HG03280 (cell line): ENCODE measurements around the gene ABHD8.

Source experiments
- ATAC-seq: cut with Tn5 transposase; IDR thresholded peaks from one replicate; pipeline ENCODE4 v1.9.1; 2021; ENCODE audit warnings: mild to moderate bottlenecking, moderate library complexity; ENCODE audit not compliant: unreplicated experiment

The ABHD8 gene, protein sequence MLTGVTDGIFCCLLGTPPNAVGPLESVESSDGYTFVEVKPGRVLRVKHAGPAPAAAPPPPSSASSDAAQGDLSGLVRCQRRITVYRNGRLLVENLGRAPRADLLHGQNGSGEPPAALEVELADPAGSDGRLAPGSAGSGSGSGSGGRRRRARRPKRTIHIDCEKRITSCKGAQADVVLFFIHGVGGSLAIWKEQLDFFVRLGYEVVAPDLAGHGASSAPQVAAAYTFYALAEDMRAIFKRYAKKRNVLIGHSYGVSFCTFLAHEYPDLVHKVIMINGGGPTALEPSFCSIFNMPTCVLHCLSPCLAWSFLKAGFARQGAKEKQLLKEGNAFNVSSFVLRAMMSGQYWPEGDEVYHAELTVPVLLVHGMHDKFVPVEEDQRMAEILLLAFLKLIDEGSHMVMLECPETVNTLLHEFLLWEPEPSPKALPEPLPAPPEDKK

DNA sequence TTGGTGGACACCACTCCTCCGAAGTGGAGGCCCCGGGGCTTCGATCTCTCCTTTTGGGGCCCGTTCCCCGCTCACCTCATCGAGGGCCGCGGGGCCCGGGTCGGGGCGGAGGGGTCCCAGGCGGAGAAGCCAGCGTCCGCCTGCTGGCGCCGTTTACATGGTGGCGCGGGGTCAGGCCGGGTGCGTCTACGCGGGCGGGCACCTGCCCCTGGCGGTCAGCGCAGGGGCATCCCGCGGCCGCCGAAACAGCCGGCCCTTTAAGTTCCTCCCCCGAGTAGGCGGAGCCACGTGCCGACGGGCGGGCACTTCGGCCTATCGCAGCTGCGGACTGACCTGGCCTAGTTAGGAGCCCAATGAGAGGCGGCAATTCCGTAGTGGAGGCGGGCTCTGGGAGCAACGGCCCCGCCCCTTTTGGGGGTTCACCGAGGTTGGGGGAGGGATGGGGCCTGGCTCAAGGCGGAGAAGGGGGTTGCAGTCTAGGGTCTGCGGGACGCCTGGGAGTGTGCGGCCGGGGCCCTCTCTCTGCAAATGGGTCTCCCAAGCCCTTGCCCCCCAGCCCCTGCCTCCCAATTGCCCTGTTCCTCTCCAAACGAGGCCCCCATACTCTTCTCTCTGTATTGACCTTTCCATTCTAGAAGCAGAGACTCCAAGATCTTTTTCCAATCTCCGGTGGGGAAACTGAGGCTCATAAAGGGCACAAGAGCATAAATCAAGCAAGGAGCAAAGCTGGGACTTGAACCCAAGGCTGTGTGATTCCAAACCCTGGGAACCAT, at the start of gene ABHD8:
Gene ABHD8, minus strand, starts transcription at position 259 of the 773 bp plus-strand sequence. CDS start 1,809 bp downstream, outside the sequence.
- ATAC-seq, result peak; percentile 65

DNA sequence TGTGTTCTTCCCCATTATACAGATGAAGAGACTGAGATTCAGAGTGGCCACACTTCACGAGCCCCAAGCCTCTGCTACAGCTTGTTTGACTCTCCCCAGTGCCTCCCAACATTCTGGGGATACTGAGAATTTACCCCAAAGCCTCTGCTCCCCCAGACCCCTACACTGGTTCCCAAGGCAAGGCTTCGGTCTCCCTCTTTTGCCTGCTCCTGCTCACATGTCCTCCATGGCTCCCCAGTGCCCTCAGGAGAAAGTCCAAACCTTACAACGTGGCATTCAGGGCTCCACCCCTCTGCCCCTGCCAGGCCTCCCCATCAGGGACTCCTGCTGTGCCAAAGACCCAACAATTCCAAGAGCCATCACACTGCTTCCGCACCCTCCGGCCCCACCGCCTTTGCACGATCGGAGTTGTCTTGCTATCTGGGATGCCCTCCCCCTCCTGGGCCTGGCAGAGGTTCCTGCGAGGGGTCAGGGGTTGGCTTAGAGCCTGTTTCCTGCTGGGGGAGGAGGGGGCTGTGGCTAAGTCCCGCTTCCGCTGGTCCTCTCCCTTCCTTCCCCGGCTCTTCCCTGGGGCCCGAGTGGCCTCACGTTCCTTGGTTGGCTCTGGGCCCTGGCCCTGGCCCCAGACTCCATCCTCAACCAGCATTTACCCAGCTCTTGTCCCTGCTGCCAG, 49.5 kb upstream of the ABHD8 start:
- ATAC-seq, result no peak

DNA sequence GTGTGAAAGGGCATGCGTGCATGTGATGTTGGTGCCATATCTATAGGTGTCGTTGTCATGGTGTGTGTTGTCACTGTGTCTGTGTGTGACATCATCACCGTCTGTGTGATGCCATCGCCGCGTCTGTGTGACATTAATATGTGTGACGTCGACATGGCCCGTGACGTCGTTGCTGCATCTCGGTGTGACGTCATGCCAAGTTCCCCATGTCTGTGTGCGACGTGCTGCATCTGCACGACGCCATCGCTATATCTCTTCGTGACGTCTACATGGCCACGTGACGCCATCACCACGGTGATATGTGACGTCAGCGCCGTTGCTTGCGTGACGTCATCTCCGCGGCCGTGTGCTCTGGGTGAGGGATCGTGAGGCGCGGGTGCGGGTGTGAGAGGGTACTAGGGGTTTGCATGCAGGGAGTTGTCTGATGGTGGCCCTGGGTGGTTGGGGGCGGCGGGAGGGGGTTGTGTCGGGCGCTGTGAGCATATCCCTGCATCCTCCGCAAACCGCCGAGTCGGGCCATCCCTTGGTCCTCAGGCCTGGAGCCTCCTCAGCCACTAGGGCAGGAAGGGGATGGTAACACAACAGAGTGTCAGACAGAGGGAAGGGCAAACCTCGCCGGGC, 48.7 kb upstream of the ABHD8 start:
- ATAC-seq, result no peak

DNA sequence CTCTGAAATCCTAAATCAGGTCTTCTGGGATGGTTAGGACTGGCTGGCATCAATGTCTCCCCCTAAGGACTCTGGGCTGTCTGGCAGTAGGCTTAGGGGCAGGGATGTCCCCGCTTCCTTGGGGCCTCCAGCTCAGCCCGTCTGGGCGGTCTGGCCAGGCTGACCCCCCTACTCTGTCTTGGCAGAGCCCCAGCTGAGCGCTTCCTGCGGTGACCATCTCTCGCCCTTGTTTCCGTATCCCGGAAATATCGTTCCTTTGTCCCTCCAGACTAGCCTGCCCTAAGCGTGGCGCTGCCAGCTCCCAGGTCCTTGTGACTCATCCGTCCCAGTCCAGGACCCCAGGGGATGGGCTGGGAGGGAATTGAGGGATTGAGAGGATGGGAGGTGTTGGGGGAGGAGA, 45.5 kb upstream of the ABHD8 start:
- ATAC-seq, result no peak

DNA sequence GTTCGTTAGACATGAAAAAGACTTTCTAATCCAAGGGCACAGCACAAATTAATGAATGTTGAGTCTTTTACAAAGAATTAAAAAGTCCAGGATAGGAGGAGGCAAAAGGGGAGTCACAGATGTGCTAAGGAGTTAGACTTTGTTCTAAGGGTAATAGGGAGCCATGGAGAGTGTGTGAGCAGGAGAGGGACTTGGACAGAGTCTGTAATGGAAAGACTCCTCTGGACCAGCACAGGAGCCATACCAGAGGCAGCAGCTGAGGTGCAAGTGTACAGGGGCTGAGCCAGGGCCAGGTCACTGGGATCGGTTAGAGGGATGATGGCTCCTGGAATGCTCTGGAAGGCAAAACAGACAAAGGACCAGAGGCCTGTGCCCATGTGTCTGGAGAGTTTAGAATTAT, 44.7 kb upstream of the ABHD8 start:
- ATAC-seq, result no peak

DNA sequence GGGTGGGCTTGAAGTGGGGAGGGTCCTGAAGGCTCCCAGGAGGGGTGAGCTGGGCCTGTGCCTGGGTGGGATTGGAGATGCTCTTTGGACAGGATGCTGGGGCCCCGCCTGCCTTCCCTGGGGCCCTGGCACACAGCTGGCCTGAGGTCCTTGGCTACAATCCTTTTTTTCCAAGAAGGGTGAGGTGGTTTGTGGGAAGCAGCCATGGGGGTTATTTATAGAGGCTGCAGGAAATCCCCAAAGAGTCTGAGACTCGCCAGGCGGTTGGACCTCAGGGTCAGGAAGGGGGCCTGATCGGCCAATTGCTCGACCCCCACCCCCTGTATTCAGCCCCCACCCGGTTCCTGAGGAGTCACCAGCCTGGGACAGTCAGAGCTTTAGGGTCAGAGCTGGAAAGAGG, 44.1 kb upstream of the ABHD8 start:
- no peak for ATAC-seq

DNA sequence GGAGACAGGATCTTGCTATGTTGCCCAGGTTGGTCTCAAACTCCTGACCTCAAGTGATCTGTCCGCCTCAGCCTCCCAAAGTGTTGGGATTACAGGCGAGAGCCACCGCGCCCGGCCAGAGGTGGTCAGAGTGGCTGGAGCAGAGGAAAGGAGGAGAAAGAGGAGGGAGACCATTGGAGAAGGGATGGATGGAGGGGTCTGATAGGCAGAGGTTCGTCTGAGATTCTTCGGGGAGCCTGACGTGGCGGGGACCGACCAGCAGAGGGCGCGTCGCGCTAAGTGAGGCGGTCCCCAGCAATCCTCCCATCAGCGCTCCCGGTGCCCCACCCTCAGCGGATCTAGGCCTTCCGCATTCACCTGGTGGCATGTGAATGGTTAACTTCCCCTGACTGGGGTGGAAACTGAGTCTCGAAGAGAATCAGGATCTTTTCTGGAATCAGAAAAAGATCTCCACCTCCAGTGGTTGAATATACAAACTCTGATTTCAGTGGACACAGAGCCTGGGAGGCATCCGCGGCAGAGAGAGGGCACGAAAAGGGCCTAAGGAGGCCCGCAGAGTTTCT, 43.0 kb upstream of the ABHD8 start:
- ATAC-seq, result no peak

DNA sequence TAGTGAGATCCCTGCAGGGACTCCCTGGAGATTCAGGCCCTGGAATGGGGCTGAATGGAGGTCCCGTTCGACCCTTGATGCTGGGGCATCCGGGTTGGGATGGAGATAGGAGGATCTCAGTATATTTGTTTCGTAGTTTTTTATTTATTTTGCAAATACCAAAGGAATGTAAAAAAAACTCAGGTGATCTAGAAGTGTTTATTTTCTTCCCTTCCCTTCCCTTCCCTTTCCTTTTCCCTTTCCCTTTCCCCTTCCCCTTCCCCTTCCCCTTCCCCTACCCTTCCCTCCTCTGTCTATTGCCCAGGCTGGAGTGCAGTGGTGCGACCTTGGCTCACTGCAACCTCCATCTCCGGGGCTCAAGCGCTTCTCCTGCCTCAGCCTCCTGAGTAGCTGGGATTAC, 38.6 kb upstream of the ABHD8 start:
- no peak for ATAC-seq

DNA sequence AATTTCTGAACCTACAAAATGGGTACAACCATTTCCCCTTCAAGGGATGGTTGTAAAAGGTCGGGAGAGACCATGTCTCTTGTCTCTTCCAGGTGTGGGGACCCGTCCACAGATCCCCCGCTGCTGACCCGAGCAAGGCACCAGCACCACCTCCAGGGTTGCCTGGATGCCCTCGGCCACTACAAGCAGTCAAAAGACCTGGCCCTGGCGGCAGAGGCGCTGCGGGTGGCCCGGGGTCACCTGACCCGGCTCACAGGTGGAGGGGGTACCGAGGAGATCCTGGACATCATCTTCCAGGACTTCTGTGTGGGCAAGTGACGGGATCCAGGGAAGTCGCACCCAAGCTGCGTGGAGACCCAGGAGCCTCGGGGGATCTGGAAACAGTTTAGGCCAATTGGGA, 38.2 kb upstream of the ABHD8 start:
- no peak for ATAC-seq

DNA sequence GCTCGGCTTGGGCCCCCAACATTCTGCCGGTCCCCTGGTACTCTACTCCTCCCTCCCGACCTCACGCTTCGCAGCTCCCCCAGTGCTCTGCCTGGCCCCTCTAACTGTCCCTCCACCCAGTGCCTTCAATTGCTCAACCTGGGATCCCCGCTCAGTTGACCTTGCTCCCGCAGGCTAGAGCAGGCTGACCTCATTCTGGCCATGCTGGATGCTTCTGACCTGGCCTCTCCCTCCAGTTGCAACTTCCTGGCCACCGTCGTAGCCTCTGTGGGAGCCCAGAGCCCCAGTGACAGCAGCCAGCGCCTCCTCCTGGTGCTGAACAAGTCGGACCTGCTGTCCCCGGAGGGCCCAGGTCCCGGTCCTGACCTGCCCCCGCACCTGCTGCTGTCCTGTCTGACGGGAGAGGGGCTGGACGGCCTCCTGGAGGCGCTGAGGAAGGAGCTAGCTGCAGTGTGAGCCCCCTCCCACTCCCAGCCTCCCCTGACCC, 37.7 kb upstream of the ABHD8 start:
- ATAC-seq, result no peak

DNA sequence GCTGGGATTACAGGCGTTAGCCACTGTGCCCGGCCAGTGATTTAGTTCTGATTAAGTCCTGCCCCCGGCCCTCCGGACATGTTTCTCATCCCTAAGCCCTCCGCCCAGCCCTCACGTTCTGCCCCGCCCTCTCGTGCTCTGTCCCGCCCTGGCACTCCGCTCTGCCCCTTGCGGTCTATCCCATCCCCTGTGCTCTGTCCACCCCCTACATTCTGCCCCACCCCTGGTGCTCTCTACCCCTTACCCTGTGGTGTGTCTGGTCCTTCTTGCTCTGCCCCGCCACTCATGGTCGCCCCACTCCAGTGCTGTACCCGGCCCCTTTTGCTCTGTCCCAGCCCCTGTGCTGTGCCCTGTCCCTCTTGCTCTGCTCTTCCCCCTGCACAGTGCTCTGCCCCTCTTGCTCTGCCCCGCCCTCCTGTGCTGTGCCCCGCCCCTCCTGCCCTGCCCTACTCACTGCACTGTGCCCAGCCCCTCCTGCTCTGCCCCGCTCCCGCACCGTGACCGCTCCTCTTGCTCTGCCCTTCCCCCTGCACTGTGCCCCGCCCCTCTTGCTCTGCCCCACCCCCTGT, 37.2 kb upstream of the ABHD8 start:
- ATAC-seq, result no peak

DNA sequence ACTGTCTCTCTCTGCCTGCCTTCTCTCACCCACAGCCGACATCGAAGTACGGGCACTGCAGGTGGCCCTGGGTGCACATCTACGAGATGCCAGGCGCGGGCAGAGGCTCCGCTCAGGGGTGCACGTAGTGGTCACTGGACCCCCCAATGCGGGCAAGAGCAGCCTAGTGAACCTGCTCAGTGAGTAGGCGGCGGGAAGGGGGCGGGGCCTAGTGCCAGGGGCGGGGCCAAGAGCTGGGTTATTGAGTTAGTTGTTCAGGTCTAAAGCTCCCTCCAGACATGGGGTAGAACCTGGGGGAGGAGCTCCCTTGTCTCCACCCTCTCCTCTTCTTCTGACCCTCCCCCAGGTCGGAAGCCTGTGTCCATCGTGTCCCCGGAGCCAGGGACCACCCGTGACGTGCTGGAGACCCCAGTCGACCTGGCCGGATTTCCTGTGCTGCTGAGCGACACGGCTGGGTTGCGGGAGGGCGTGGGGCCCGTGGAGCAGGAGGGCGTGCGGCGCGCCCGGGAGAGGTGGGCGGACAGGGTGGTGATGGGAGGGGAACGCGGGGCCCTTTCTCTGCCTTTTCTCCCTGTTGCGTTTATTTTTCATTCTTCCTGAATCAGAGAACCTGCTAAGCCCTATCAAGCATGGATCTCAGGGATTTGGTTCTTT, 36.0 kb upstream of the ABHD8 start:
- ATAC-seq, result no peak

DNA sequence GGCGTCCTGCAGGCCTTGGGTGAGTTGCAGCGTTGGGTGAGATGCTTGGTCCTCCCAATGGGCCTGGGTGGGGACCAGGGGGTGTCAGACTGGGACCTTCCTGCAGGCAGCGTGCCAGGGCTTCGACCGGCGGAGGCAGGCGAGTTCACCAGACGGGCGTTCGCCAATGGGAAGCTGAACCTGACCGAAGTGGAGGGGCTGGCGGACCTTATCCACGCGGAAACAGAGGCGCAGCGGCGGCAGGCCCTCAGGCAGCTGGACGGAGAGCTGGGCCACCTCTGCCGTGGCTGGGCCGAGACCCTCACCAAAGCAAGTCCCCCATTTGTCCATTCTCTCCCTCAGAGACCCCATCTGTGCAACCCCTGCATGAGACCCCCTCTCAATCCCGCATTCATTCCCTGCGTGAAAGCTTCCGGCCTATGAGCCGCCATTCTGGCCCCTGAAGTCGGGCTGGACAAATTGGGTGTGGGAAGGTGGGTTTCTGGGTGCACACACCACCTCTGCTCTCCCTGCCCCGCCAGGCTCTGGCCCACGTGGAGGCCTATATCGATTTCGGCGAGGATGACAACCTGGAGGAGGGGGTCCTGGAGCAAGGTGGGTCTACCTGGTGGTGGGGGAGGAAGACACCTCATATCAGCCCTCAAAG, 35.3 kb upstream of the ABHD8 start:
- ATAC-seq, result no peak

DNA sequence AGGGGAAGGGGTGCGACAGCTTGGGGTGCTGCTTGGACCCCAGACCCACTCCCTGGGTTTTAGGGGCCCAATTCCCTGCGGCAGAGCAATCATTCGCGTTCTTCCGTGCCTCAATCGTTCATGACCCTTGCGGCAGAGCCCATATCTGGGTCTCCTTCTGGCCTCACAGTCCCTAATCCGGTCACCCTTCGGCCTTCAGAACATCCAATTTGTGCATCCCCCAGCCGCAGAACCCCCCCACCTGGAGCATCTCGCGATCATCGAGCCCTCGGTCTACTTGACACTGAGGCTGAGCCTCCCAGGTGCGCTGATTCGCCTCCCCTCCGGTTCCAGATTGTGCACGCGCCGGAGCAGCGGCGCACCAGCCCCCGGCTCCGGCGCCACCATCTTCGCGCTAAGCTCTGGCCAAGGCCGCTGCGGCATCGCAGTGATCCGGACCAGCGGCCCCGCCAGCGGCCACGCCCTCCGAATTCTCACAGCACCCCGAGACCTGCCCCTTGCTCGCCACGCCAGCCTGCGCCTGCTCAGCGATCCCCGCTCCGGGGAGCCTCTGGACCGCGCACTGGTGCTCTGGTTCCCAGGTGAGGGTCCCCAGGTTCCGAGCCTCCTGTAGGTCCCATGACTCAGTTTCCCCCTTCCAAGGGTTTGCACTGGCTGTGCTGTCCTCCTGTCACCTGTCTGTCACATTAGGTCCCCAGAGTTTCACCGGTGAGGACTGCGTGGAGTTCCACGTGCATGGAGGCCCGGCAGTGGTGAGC, 34.6 kb upstream of the ABHD8 start:
- no peak for ATAC-seq

DNA sequence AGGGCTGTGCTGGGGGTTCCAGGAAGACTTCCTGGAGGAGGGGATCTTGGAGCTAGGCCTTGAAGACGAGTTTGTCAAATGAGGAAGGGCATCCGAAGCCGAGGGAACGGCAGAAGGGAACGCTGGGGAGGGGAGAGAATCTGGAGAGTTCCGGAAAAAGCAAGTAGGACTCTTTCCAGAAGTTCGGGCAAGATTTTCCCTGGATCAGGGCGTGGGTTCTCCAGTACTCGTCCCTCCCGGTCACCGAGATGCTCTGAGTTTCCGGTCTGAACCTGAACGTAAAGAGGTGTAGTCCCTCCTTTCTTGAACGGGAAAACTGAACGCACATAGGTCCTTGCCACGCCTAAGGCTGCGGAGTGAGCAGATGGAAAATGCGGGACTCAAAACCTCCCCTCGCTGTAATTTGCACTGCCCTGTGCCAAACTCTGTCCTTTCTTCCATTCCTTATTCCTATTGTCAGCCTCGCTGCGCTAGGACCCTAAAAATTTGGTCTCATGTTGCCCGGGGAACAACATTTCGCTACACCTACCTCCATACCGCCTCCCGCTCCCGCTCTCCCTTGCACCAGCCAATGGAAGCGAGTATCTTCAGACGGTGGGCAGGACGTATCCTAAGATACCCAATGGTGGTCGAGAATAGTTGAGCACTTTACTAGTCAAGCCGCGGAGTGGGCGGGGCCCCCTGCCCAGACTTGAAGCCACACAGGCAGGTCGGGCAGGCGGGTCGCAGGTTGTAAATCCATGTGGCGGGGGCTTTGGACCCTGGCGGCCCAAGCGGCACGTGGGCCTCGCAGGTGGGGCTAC, 33.8 kb upstream of the ABHD8 start, which contains the start of gene GTPBP3:
Gene GTPBP3, plus strand, starts transcription at position 682 of the 803 bp plus-strand sequence. Its CDS starts 59 bp downstream, at position 741.
- peak; percentile 79 for ATAC-seq

DNA sequence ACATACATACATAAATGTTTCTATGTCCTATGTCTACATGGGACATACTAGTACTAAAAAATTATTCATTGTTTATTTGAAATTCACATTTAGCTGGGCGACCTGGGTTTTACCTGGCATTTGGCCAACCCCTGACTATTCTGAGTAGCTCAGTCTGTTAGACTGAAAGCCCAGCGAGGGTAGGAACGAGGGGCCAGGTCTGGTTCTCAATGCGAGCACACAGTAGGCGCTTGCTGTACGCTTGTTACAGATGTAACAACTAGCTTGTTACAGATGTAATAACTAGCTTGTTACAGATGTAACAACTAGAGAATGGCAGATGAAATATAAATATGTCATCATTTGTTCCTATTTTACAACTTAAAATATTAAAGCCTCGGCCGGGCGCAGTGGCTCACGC, 32.4 kb upstream of the ABHD8 start:
- ATAC-seq, result no peak
